ENCODE results near the gene BCL2A1.

GRCh38 chr15:79988448-79989117, 17.6 kb upstream of the BCL2A1 start:
- TF ChIP-seq POLR2AphosphoS5 (IDR thresholded peaks at IDR 0.05; ENCODE audit: low read depth, low read length), result no peak
- no peak for TF ChIP-seq REST (IDR thresholded peaks at IDR 0.05; ENCODE audit: insufficient read depth in 1 of 2, low read depth in 2 of 2, low read length in 2 of 2)
- TF ChIP-seq SIN3A (IDR thresholded peaks at IDR 0.05; ENCODE audit: borderline replicate concordance, insufficient read depth, low read length), result no peak

All from PFSK-1 (cell line).